HEK293 (cell line): ENCODE measurements around the gene ASMT.
A peak's percentile ranks its signal among the peaks of the same experiment; 100 is the strongest.
"Not testable (repeated sequence)": the region's sequence is repeated elsewhere in the genome, so short reads cannot be mapped to it uniquely, and the experiment has no call there.

ENCODE experiments used
- CTCF ChIA-PET: fragments of 350-600 bp; formaldehyde crosslinking; extraction: SDS; loops from one replicate; lab custom pipeline; 2021; ENCODE audit warnings: antibody characterized with exemption; lab: Yijun Ruan, JAX
- POLR2A ChIA-PET: fragments of 300-600 bp; formaldehyde crosslinking; extraction: SDS; loops from one replicate; lab custom pipeline; 2020; ENCODE audit warnings: antibody characterized with exemption, inconsistent platforms; lab: Yijun Ruan, JAX
- H3K27ac ChIP-seq: fragments of 200-500 bp; sonication (Bioruptor generic); 2 replicates; pipeline ENCODE4 v1.5.1; 2014; ENCODE audit warnings: low read depth, low read length, control low read depth, inconsistent platforms; ENCODE audit errors: extremely low read depth
- H3K36me3 ChIP-seq, 2 experiments: fragments of 200-500 bp in 1 of 2; sonication (Bioruptor generic) in 1 of 2; 1 replicate in 1 of 2; 2 replicates in 1 of 2; pipeline ENCODE4 v1.5.1; 2014 to 2017; ENCODE audit warnings: inconsistent platforms in 2 of 2, low read length in 2 of 2; ENCODE audit not compliant: control insufficient read depth in 2 of 2, insufficient read depth in 1 of 2
- H3K4me1 ChIP-seq: fragments of 200-500 bp; sonication (Bioruptor generic); 2 replicates; pipeline ENCODE4 v1.5.1; 2014; ENCODE audit warnings: mild to moderate bottlenecking, low read length, inconsistent platforms; ENCODE audit not compliant: control insufficient read depth, insufficient read depth
- H3K4me3 ChIP-seq: 2 replicates; pipeline ENCODE4 v1.5.1; 2011; ENCODE audit warnings: low read depth, mild to moderate bottlenecking, control low read depth, low read length, moderate library complexity
- H3K9me3 ChIP-seq: fragments of 200-500 bp; sonication (Bioruptor generic); 2 replicates; pipeline ENCODE4 v1.5.1; 2014; ENCODE audit warnings: low read depth, low read length, inconsistent platforms; ENCODE audit not compliant: control insufficient read depth, insufficient read depth
- GLIS1 ChIP-seq: fragments of 450-650 bp; formaldehyde crosslinking; IDR thresholded peaks from 2 replicates; pipeline ENCODE4 v1.5.1; 2016; ENCODE audit warnings: missing biosample characterization, missing genetic modification characterization
- KLF9 ChIP-seq: fragments of 450-650 bp; formaldehyde crosslinking; IDR thresholded peaks from 2 replicates; pipeline ENCODE4 v1.5.1; 2016; ENCODE audit warnings: missing biosample characterization, missing genetic modification characterization, low read depth
- PRDM1 ChIP-seq: fragments of 450-650 bp; formaldehyde crosslinking; IDR thresholded peaks from 2 replicates; pipeline ENCODE4; 2016; ENCODE audit warnings: missing biosample characterization, missing genetic modification characterization
- RBAK ChIP-seq: fragments of 450-650 bp; formaldehyde crosslinking; IDR thresholded peaks from 2 replicates; pipeline ENCODE4 v1.5.1; 2016; ENCODE audit warnings: missing biosample characterization, missing genetic modification characterization
- ZBTB21 ChIP-seq: fragments of 450-650 bp; formaldehyde crosslinking; IDR thresholded peaks from 2 replicates; pipeline ENCODE4 v1.5.1; 2017; ENCODE audit warnings: missing biosample characterization, missing genetic modification characterization
- ZFP37 ChIP-seq: fragments of 450-650 bp; formaldehyde crosslinking; IDR thresholded peaks from 2 replicates; pipeline ENCODE4 v1.5.1; 2016; ENCODE audit warnings: missing biosample characterization, missing genetic modification characterization
- ZNF146 ChIP-seq: fragments of 450-650 bp; formaldehyde crosslinking; IDR thresholded peaks from 2 replicates; pipeline ENCODE4 v1.5.1; 2016; ENCODE audit warnings: missing biosample characterization, missing genetic modification characterization
- ZNF335 ChIP-seq: fragments of 450-650 bp; formaldehyde crosslinking; conservative IDR thresholded peaks from 2 replicates; pipeline ENCODE4 v1.5.1; 2016; ENCODE audit warnings: missing biosample characterization, missing genetic modification characterization
- ZNF366 ChIP-seq: fragments of 450-650 bp; formaldehyde crosslinking; conservative IDR thresholded peaks from 2 replicates; pipeline ENCODE4 v1.5.1; 2016; ENCODE audit warnings: missing biosample characterization, missing genetic modification characterization
- ZNF544 ChIP-seq: fragments of 450-650 bp; formaldehyde crosslinking; IDR thresholded peaks from 2 replicates; pipeline ENCODE4 v1.5.0; 2017; ENCODE audit warnings: missing biosample characterization, missing genetic modification characterization
- ZNF558 ChIP-seq: fragments of 450-650 bp; formaldehyde crosslinking; IDR thresholded peaks from 2 replicates; pipeline ENCODE4 v1.5.1; 2016; ENCODE audit warnings: missing biosample characterization, missing genetic modification characterization
- ZNF596 ChIP-seq: fragments of 450-650 bp; IDR thresholded peaks from 2 replicates; pipeline ENCODE4 v1.5.0; 2018; ENCODE audit warnings: missing biosample characterization, mild to moderate bottlenecking, missing genetic modification characterization, moderate library complexity
- ZNF623 ChIP-seq: fragments of 450-650 bp; formaldehyde crosslinking; IDR thresholded peaks from 2 replicates; pipeline ENCODE4 v1.5.1; 2016; ENCODE audit warnings: missing biosample characterization, missing genetic modification characterization
- ZSCAN23 ChIP-seq: fragments of 450-650 bp; formaldehyde crosslinking; IDR thresholded peaks from 2 replicates; pipeline ENCODE4 v1.5.1; 2016; ENCODE audit warnings: missing biosample characterization, missing genetic modification characterization

Gene ASMT

GRCh38 chrX:1679238-1679637 is 64.4 kb downstream of the ASMT start:
- Histone ChIP-seq H3K27ac (no peak overlapping the region), H3K4me3 (no peak overlapping the region), H3K9me3 (no peaks in the 10 kb centered on the region), H3K36me3 (no peaks in the 10 kb centered on the region), H3K4me1 (no peaks in the 10 kb centered on the region)
- ChIA-PET CTCF (no interaction called here), POLR2A (no interaction called here)
- TF ChIP-seq ZSCAN23 (tag by site-specific recombination) (no peak), ZBTB21 (tag by site-specific recombination) (no peak), GLIS1 (peak; percentile 37; the same call in 1 of the 2 replicates), ZNF544 (tag by site-specific recombination) (no peak)

- H3K4me1 ChIP-seq, result no peaks in the 10 kb centered on the region
- H3K27ac ChIP-seq, result no peak overlapping the region
- TF ChIP-seq ZNF623 (tag by site-specific recombination), result no peak
- TF ChIP-seq ZFP37 (tag by site-specific recombination), result no peak
- peak; percentile 95 for TF ChIP-seq ZNF596 (tag by site-specific recombination)
- TF ChIP-seq ZNF335 (tag by site-specific recombination), result no peak
- TF ChIP-seq PRDM1 (tag by site-specific recombination), result peak; percentile 62; the same call in 1 of the 2 replicates
- no peak for TF ChIP-seq RBAK (tag by site-specific recombination)
- TF ChIP-seq ZNF558 (tag by site-specific recombination), result no peak
- TF ChIP-seq ZNF366, result peak; percentile 33; the same call in 1 of the 2 replicates
- no peak for TF ChIP-seq KLF9 (tag by site-specific recombination)
- H3K36me3 ChIP-seq, result no peaks in the 10 kb centered on the region
- POLR2A ChIA-PET, result no interaction called here
- no peaks in the 10 kb centered on the region for H3K9me3 ChIP-seq
- H3K4me3 ChIP-seq, result no peak overlapping the region
- CTCF ChIA-PET, result no interaction called here
Observed at GRCh38 chrX:1681439-1681838, 66.6 kb downstream of the ASMT start.

GRCh38 chrX:1681856-1682255 is 67.0 kb downstream of the ASMT start:
- H3K36me3 ChIP-seq, H3K4me3 ChIP-seq, H3K4me1 ChIP-seq, CTCF ChIA-PET, POLR2A ChIA-PET, H3K9me3 ChIP-seq, H3K27ac ChIP-seq: not testable (repeated sequence)

GRCh38 chrX:1682501-1682900 is 67.6 kb downstream of the ASMT start:
- peak; percentile 82 for TF ChIP-seq ZNF146 (tag by site-specific recombination)
- H3K4me3 ChIP-seq, H3K27ac ChIP-seq, H3K9me3 ChIP-seq, H3K4me1 ChIP-seq, CTCF ChIA-PET, H3K36me3 ChIP-seq, POLR2A ChIA-PET: not testable (repeated sequence)

GRCh38 chrX:1684883-1685282 is 70.0 kb downstream of the ASMT start:
- CTCF ChIA-PET, H3K4me1 ChIP-seq, H3K9me3 ChIP-seq, POLR2A ChIA-PET, H3K27ac ChIP-seq, H3K36me3 ChIP-seq, H3K4me3 ChIP-seq: not testable (repeated sequence)

- H3K4me3 ChIP-seq, CTCF ChIA-PET, H3K4me1 ChIP-seq, H3K27ac ChIP-seq, H3K9me3 ChIP-seq, POLR2A ChIA-PET, H3K36me3 ChIP-seq: not testable (repeated sequence)
Observed at GRCh38 chrX:1685444-1685880, 70.6 kb downstream of the ASMT start.
